HG03196 (cell line): Measurements from ENCODE around the gene FOXL3.
"Not testable (repeated sequence)": the region's sequence is repeated elsewhere in the genome, so short reads cannot be mapped to it uniquely, and the experiment has no call there.

Experiments used
- ATAC-seq: cut with Tn5 transposase; IDR thresholded peaks from one replicate; pipeline ENCODE4 v1.9.1; 2021; ENCODE audit not compliant: unreplicated experiment

FOXL3 gene

GRCh38 chr7:289756-290553 lies at the start of gene FOXL3:
Gene FOXL3, plus strand, starts transcription at chr7:290170. Its CDS starts 0 bp downstream, at chr7:290170.
- ATAC-seq: no peak

- ATAC-seq: no peak
Measured at GRCh38 chr7:240887-241421, 49.0 kb upstream of the FOXL3 start.

- no peak for ATAC-seq
Measured at GRCh38 chr7:241513-241912, 48.5 kb upstream of the FOXL3 start.

GRCh38 chr7:242826-243579 lies 47.0 kb upstream of the FOXL3 start:
- not testable (repeated sequence) for ATAC-seq

GRCh38 chr7:243580-243978 lies 46.4 kb upstream of the FOXL3 start:
- not testable (repeated sequence) for ATAC-seq

GRCh38 chr7:244974-245373 lies 45.0 kb upstream of the FOXL3 start:
- ATAC-seq: no peak

- no peak for ATAC-seq
Measured at GRCh38 chr7:245574-246295, 44.2 kb upstream of the FOXL3 start.

- ATAC-seq: no peak
Measured at GRCh38 chr7:246451-246850, 43.5 kb upstream of the FOXL3 start.

GRCh38 chr7:247181-247580 lies 42.8 kb upstream of the FOXL3 start:
- no peak for ATAC-seq

GRCh38 chr7:247636-248035 lies 42.3 kb upstream of the FOXL3 start:
- no peak for ATAC-seq

GRCh38 chr7:248732-249435 lies 41.1 kb upstream of the FOXL3 start:
- no peak for ATAC-seq

GRCh38 chr7:249989-250388 lies 40.0 kb upstream of the FOXL3 start:
- no peak for ATAC-seq

- ATAC-seq: no peak
Measured at GRCh38 chr7:250523-250922, 39.4 kb upstream of the FOXL3 start.

- ATAC-seq: no peak
Measured at GRCh38 chr7:251005-251404, 39.0 kb upstream of the FOXL3 start.

- ATAC-seq: no peak
Measured at GRCh38 chr7:251446-252175, 38.4 kb upstream of the FOXL3 start.

GRCh38 chr7:252216-252965 lies 37.6 kb upstream of the FOXL3 start:
- ATAC-seq: no peak

GRCh38 chr7:252981-253380 lies 37.0 kb upstream of the FOXL3 start:
- no peak for ATAC-seq

GRCh38 chr7:253581-254336 lies 36.2 kb upstream of the FOXL3 start:
- ATAC-seq: no peak
